Measurements from ENCODE around the gene RFX4.
"Not testable (repeated sequence)": the region's sequence is repeated elsewhere in the genome, so short reads cannot be mapped to it uniquely, and the experiment has no call there.

Gene RFX4

GRCh38 chr12:106679574-106679973 lies 96.8 kb downstream of the RFX4 start:
- H3K9ac ChIP-seq (ENCODE audit: low read depth, low read length) = no peak overlapping the region
- H3K4me1 ChIP-seq (ENCODE audit: insufficient read depth, low read length) = peaks cover 11% of the 10 kb centered on the region
- no peaks in the 10 kb centered on the region for H3K9me3 ChIP-seq (ENCODE audit: control insufficient read depth, insufficient read depth, low read length)

GRCh38 chr12:106680280-106680679 lies 97.5 kb downstream of the RFX4 start:
- Histone ChIP-seq H3K9ac (ENCODE audit: low read depth, low read length) (no peak overlapping the region), H3K9me3 (ENCODE audit: control insufficient read depth, insufficient read depth, low read length) (no peaks in the 10 kb centered on the region), H3K4me1 (ENCODE audit: insufficient read depth, low read length) (peaks cover 11% of the 10 kb centered on the region), H3K36me3 (ENCODE audit: insufficient read depth, low read length) (no peaks in the 10 kb centered on the region)

More at GRCh38 chr12:106679574-106679973, 96.8 kb downstream of the RFX4 start:
- H3K36me3 ChIP-seq (ENCODE audit: insufficient read depth, low read length) = no peaks in the 10 kb centered on the region

- peaks cover 11% of the 10 kb centered on the region for H3K4me1 ChIP-seq (ENCODE audit: insufficient read depth, low read length)
- H3K9me3 ChIP-seq (ENCODE audit: control insufficient read depth, insufficient read depth, low read length) = no peaks in the 10 kb centered on the region
- no peak overlapping the region for H3K9ac ChIP-seq (ENCODE audit: low read depth, low read length)
- no peaks in the 10 kb centered on the region for H3K36me3 ChIP-seq (ENCODE audit: insufficient read depth, low read length)
Measured at GRCh38 chr12:106681210-106681609, 98.4 kb downstream of the RFX4 start.

- H3K9ac ChIP-seq (ENCODE audit: low read depth, low read length) = no peak overlapping the region
- H3K36me3 ChIP-seq (ENCODE audit: insufficient read depth, low read length) = no peaks in the 10 kb centered on the region
- no peaks in the 10 kb centered on the region for H3K9me3 ChIP-seq (ENCODE audit: control insufficient read depth, insufficient read depth, low read length)
- H3K4me1 ChIP-seq (ENCODE audit: insufficient read depth, low read length) = peaks cover 11% of the 10 kb centered on the region
Measured at GRCh38 chr12:106682594-106683234, 99.9 kb downstream of the RFX4 start.

GRCh38 chr12:106684497-106684896 lies 101.7 kb downstream of the RFX4 start:
- Histone ChIP-seq H3K9me3 (ENCODE audit: control insufficient read depth, insufficient read depth, low read length) (no peaks in the 10 kb centered on the region), H3K9ac (ENCODE audit: low read depth, low read length) (no peak overlapping the region), H3K4me1 (ENCODE audit: insufficient read depth, low read length) (peaks cover 10% of the 10 kb centered on the region), H3K36me3 (ENCODE audit: insufficient read depth, low read length) (no peaks in the 10 kb centered on the region)

GRCh38 chr12:106685381-106685780 lies 102.6 kb downstream of the RFX4 start:
- no peaks in the 10 kb centered on the region for H3K9me3 ChIP-seq (ENCODE audit: control insufficient read depth, insufficient read depth, low read length)
- H3K4me1 ChIP-seq (ENCODE audit: insufficient read depth, low read length) = peaks cover 7% of the 10 kb centered on the region
- no peak overlapping the region for H3K9ac ChIP-seq (ENCODE audit: low read depth, low read length)
- H3K36me3 ChIP-seq (ENCODE audit: insufficient read depth, low read length) = no peaks in the 10 kb centered on the region

GRCh38 chr12:106687672-106688071 lies 104.9 kb downstream of the RFX4 start:
- Histone ChIP-seq H3K9ac (ENCODE audit: low read depth, low read length) (no peak overlapping the region), H3K36me3 (ENCODE audit: insufficient read depth, low read length) (no peaks in the 10 kb centered on the region), H3K9me3 (ENCODE audit: control insufficient read depth, insufficient read depth, low read length) (no peaks in the 10 kb centered on the region), H3K4me1 (ENCODE audit: insufficient read depth, low read length) (peaks cover 3% of the 10 kb centered on the region)

GRCh38 chr12:106690569-106691305 lies 107.9 kb downstream of the RFX4 start:
- H3K9ac ChIP-seq (ENCODE audit: low read depth, low read length) = no peak overlapping the region
- no peaks in the 10 kb centered on the region for H3K9me3 ChIP-seq (ENCODE audit: control insufficient read depth, insufficient read depth, low read length)
- H3K36me3 ChIP-seq (ENCODE audit: insufficient read depth, low read length) = no peaks in the 10 kb centered on the region
- no peaks in the 10 kb centered on the region for H3K4me1 ChIP-seq (ENCODE audit: insufficient read depth, low read length)

- H3K9ac ChIP-seq (ENCODE audit: low read depth, low read length); H3K4me1 ChIP-seq (ENCODE audit: insufficient read depth, low read length); H3K9me3 ChIP-seq (ENCODE audit: control insufficient read depth, insufficient read depth, low read length); H3K36me3 ChIP-seq (ENCODE audit: insufficient read depth, low read length): not testable (repeated sequence)
Measured at GRCh38 chr12:106692033-106692432, 109.2 kb downstream of the RFX4 start.

- H3K36me3 ChIP-seq (ENCODE audit: insufficient read depth, low read length) = no peaks in the 10 kb centered on the region
- H3K9ac ChIP-seq (ENCODE audit: low read depth, low read length) = no peak overlapping the region
- no peaks in the 10 kb centered on the region for H3K9me3 ChIP-seq (ENCODE audit: control insufficient read depth, insufficient read depth, low read length)
- no peaks in the 10 kb centered on the region for H3K4me1 ChIP-seq (ENCODE audit: insufficient read depth, low read length)
Measured at GRCh38 chr12:106692896-106693820, 110.4 kb downstream of the RFX4 start.

- H3K9ac ChIP-seq (ENCODE audit: low read depth, low read length) = no peak overlapping the region
- H3K36me3 ChIP-seq (ENCODE audit: insufficient read depth, low read length) = no peaks in the 10 kb centered on the region
- H3K9me3 ChIP-seq (ENCODE audit: control insufficient read depth, insufficient read depth, low read length) = no peaks in the 10 kb centered on the region
- no peaks in the 10 kb centered on the region for H3K4me1 ChIP-seq (ENCODE audit: insufficient read depth, low read length)
Measured at GRCh38 chr12:106696071-106696470, 113.3 kb downstream of the RFX4 start.

GRCh38 chr12:106696681-106697417 lies 114.0 kb downstream of the RFX4 start:
- Histone ChIP-seq H3K9me3 (ENCODE audit: control insufficient read depth, insufficient read depth, low read length) (no peaks in the 10 kb centered on the region; the same call in 1 of the 2 replicates), H3K9ac (ENCODE audit: low read depth, low read length) (no peak overlapping the region), H3K4me1 (ENCODE audit: insufficient read depth, low read length) (no peaks in the 10 kb centered on the region), H3K36me3 (ENCODE audit: insufficient read depth, low read length) (no peaks in the 10 kb centered on the region)

- Histone ChIP-seq H3K36me3 (ENCODE audit: insufficient read depth, low read length) (no peaks in the 10 kb centered on the region), H3K9me3 (ENCODE audit: control insufficient read depth, insufficient read depth, low read length) (no peaks in the 10 kb centered on the region; the same call in 1 of the 2 replicates), H3K9ac (ENCODE audit: low read depth, low read length) (no peak overlapping the region), H3K4me1 (ENCODE audit: insufficient read depth, low read length) (no peaks in the 10 kb centered on the region)
Measured at GRCh38 chr12:106704081-106704480, 121.3 kb downstream of the RFX4 start.

GRCh38 chr12:106705971-106706370 lies 123.2 kb downstream of the RFX4 start:
- H3K4me1 ChIP-seq (ENCODE audit: insufficient read depth, low read length) = peaks cover 7% of the 10 kb centered on the region; the same call in 1 of the 2 replicates
- H3K9me3 ChIP-seq (ENCODE audit: control insufficient read depth, insufficient read depth, low read length) = no peaks in the 10 kb centered on the region; the same call in 1 of the 2 replicates
- no peaks in the 10 kb centered on the region for H3K36me3 ChIP-seq (ENCODE audit: insufficient read depth, low read length)

More at GRCh38 chr12:106705971-106706370, 123.2 kb downstream of the RFX4 start:
- H3K9ac ChIP-seq (ENCODE audit: low read depth, low read length) = no peak overlapping the region

Data from ES-I3 (cell line).